ENCODE data around the gene ANKRD63. TPM values are rescaled to one million over a fixed set of nuclear protein-coding genes. Genes with fewer than 3 reads are reported as not detected.

Gene ANKRD63
- total and polyA plus RNA-seq, 9 donors = 0.27 TPM; not detected in 8

DNA sequence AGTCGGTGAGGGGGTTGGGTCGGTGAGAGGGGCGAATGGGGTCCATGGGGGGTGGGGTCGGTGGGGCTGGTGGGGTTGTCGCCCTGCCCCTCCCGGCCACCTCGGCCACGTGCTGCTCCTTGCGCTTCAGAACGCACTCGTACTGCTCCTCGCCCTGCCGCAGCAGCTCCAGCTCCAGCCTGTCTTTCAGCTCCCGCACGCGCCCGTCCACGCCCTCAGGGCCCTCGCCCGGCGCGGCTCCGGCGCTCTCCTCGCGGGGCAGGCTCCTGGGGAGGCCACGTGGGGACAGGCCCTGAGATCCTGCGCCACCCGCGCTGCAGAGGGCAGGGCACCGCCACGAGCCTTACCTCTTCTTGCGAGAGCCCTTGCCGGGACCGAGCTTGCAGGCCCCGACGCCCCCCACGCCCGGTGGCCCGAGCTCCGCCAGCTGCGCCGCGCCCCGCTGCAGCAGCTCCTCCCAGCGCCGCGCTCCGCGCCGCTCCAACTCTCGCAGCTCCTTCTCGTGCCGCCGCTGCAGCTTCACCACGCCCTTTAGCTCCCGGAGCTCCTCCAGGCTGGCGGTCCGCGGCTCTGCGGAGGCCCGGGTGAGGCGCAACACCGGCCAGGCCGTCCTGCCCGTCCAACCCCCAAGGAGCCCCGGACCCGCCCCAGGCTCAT lies 8.2 kb upstream of the ANKRD63 start:
- peaks cover 3% of the 10 kb centered on the region for H3K4me1 ChIP-seq (ENCODE audit: insufficient read depth)
- H3K9me3 ChIP-seq = no peaks in the 10 kb centered on the region
- H3K36me3 ChIP-seq = no peaks in the 10 kb centered on the region
- TF ChIP-seq, protein P1, sequence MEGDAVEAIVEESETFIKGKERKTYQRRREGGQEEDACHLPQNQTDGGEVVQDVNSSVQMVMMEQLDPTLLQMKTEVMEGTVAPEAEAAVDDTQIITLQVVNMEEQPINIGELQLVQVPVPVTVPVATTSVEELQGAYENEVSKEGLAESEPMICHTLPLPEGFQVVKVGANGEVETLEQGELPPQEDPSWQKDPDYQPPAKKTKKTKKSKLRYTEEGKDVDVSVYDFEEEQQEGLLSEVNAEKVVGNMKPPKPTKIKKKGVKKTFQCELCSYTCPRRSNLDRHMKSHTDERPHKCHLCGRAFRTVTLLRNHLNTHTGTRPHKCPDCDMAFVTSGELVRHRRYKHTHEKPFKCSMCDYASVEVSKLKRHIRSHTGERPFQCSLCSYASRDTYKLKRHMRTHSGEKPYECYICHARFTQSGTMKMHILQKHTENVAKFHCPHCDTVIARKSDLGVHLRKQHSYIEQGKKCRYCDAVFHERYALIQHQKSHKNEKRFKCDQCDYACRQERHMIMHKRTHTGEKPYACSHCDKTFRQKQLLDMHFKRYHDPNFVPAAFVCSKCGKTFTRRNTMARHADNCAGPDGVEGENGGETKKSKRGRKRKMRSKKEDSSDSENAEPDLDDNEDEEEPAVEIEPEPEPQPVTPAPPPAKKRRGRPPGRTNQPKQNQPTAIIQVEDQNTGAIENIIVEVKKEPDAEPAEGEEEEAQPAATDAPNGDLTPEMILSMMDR (IDR thresholded peaks at IDR 0.05) = no peak
- TF ChIP-seq POLR2A (IDR thresholded peaks at IDR 0.05) (no peak), EP300 (IDR thresholded peaks at IDR 0.05) (no peak)
- WGBS, 3 donors = 4 to 12% (median 7%) methylated on average over 63 to 68 of the region's 68 CpGs
- intact Hi-C loops (cut with DNase I) = no loop called here
- H3K4me3 ChIP-seq = peak overlapping the region; percentile 13
- H3K27ac ChIP-seq = no peak overlapping the region
- no peaks in the 10 kb centered on the region for H3K27me3 ChIP-seq
- DNase-seq = peak in 3 of 5 donors; percentile 45 to 71 (median 62)

GRCh38 chr15:40290545-40290917 lies 7.7 kb upstream of the ANKRD63 start:
- no peak for DNase-seq
- WGBS, 3 donors = 12 to 24% (median 16%) methylated on average over 9 to 12 of the region's 12 CpGs
- Histone ChIP-seq H3K36me3 (no peaks in the 10 kb centered on the region), H3K4me1 (ENCODE audit: insufficient read depth) (peaks cover 3% of the 10 kb centered on the region), H3K4me3 (no peak overlapping the region), H3K9me3 (no peaks in the 10 kb centered on the region), H3K27me3 (no peaks in the 10 kb centered on the region), H3K27ac (no peak overlapping the region)
- intact Hi-C loops (cut with DNase I) = no loop called here
- TF ChIP-seq EP300 (IDR thresholded peaks at IDR 0.05) = no peak
- TF ChIP-seq, protein P1 (IDR thresholded peaks at IDR 0.05) = no peak
- TF ChIP-seq POLR2A (IDR thresholded peaks at IDR 0.05) = no peak

DNA sequence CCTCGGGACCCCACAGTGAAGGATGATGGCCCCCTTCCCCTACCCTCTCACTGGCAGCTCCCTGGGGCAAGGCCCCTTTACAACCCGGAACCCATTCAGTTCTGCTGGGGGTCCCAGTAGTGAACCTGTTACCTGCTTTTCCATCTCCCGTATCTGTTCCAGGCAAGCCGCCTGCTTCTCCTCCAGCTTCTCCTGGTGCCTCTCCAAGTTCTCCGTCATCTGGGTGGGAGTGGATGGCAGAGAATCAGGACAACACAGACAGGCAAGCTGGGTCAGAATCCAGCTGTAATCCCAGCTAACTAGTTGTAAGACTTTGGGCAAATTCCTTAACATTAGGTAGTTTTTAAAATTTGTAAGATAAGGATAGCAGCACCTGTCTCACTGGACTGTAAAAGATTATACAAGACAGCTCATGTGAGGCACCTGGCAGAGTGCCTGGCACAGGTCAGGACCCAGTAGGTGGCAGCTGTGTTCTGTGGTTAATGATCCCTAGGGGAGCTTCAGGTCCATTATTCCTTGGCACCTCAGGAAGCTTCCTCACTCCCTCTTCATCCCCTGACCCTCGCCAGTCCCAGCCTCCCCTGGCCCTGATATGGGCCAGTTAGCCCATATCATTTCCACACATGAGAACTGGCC lies 6.4 kb upstream of the ANKRD63 start:
- 71 to 91% (median 78%) methylated on average over 6 of the region's 6 CpGs for WGBS, 3 donors
- intact Hi-C loops (cut with DNase I) = loop anchor here in 1 of 4 donors (10.0 kb wide), 1 partner anchor 76 kb away; no protein-coding TSS in a partner anchor

GRCh38 chr15:40287968-40288367 lies 5.1 kb upstream of the ANKRD63 start:
- peaks cover 3% of the 10 kb centered on the region for H3K4me1 ChIP-seq (ENCODE audit: insufficient read depth)
- TF ChIP-seq POLR2A (IDR thresholded peaks at IDR 0.05) (no peak), EP300 (IDR thresholded peaks at IDR 0.05) (no peak)
- TF ChIP-seq, protein P1 (IDR thresholded peaks at IDR 0.05) = no peak
- intact Hi-C loops (cut with DNase I) = loop anchor here in 1 of 4 donors (10.0 kb wide), 1 partner anchor 77 kb away; no protein-coding TSS in a partner anchor
- H3K27ac ChIP-seq = no peak overlapping the region
- H3K27me3 ChIP-seq = peaks cover 3% of the 10 kb centered on the region
- no peak overlapping the region for H3K4me3 ChIP-seq
- no peaks in the 10 kb centered on the region for H3K9me3 ChIP-seq
- 84 to 94% (median 89%) methylated on average over 4 of the region's 4 CpGs for WGBS, 3 donors
- H3K36me3 ChIP-seq = no peaks in the 10 kb centered on the region
- DNase-seq = no peak

More for the DNA sequence above, 6.4 kb upstream of the ANKRD63 start:
- no peaks in the 10 kb centered on the region for H3K27me3 ChIP-seq
- H3K4me1 ChIP-seq (ENCODE audit: insufficient read depth) = peaks cover 3% of the 10 kb centered on the region
- no peak for TF ChIP-seq POLR2A (IDR thresholded peaks at IDR 0.05)
- TF ChIP-seq, protein P1 (IDR thresholded peaks at IDR 0.05) = no peak
- TF ChIP-seq EP300 (IDR thresholded peaks at IDR 0.05) = no peak
- DNase-seq = no peak
- H3K27ac ChIP-seq = no peak overlapping the region
- no peak overlapping the region for H3K4me3 ChIP-seq
- no peaks in the 10 kb centered on the region for H3K36me3 ChIP-seq
- no peaks in the 10 kb centered on the region for H3K9me3 ChIP-seq

Data from ovary (tissue), 9 donors.